HepG2 (cell line): ENCODE data around the gene SYNJ2. TPM values are rescaled to one million over a fixed set of nuclear protein-coding genes. Genes with fewer than 3 reads are reported as not detected.
A peak's percentile ranks its signal among the peaks of the same experiment; 100 is the strongest.

Source experiments
- AGO2 ChIP-seq: fragments of 200-400 bp; formaldehyde crosslinking; optimal IDR thresholded peaks from 2 replicates; pipeline ENCODE3; 2017; ENCODE audit warnings: mild to moderate bottlenecking, low read depth, low read length, moderate library complexity
- ASH2L ChIP-seq: fragments of 300-600, 200-600 bp; sonication (generic); IDR thresholded peaks from 2 replicates; pipeline ENCODE4 v1.7.0; 2017; ENCODE audit warnings: low read depth, mild to moderate bottlenecking, moderate library complexity, mixed read lengths, low read length; ENCODE audit not compliant: insufficient read length
- JDP2 ChIP-seq: sonication (generic); formaldehyde crosslinking; IDR thresholded peaks from 2 replicates; pipeline ENCODE4 v1.8.1; 2022; ENCODE audit warnings: missing genetic modification reagents, borderline replicate concordance
- KMT2A ChIP-seq: sonication (generic); formaldehyde crosslinking; IDR thresholded peaks from 2 replicates; pipeline ENCODE4 v1.4.0; 2020; ENCODE audit warnings: missing genetic modification reagents
- ONECUT2 ChIP-seq: sonication (generic); formaldehyde crosslinking; IDR thresholded peaks from 2 replicates; pipeline ENCODE4 v1.4.0; 2020; ENCODE audit warnings: missing genetic modification reagents
- RBAK ChIP-seq: sonication (generic); formaldehyde crosslinking; IDR thresholded peaks from 2 replicates; pipeline ENCODE4 v1.5.1; 2020; ENCODE audit warnings: mild to moderate bottlenecking, missing genetic modification reagents
- RBFOX2 ChIP-seq: fragments of 200-400 bp; formaldehyde crosslinking; IDR thresholded peaks from 2 replicates; pipeline ENCODE4 v1.6.1; 2017; ENCODE audit warnings: low read depth, mild to moderate bottlenecking, low read length
- SMAD1 ChIP-seq: sonication (generic); formaldehyde crosslinking; IDR thresholded peaks from 2 replicates; pipeline ENCODE4 v1.4.0; 2020; ENCODE audit warnings: missing genetic modification reagents, low read depth, mild to moderate bottlenecking, borderline replicate concordance
- SRY ChIP-seq: sonication (generic); formaldehyde crosslinking; IDR thresholded peaks from 2 replicates; pipeline ENCODE4 v1.8.0; 2022; ENCODE audit warnings: mild to moderate bottlenecking, missing genetic modification reagents
- TRIM24 ChIP-seq: sonication (generic); formaldehyde crosslinking; IDR thresholded peaks from 2 replicates; pipeline ENCODE4 v1.8.0; 2022; ENCODE audit warnings: mild to moderate bottlenecking, missing genetic modification reagents
- ZFP82 ChIP-seq: sonication (generic); formaldehyde crosslinking; IDR thresholded peaks from 2 replicates; pipeline ENCODE4 v1.5.1; 2020; ENCODE audit warnings: mild to moderate bottlenecking, missing genetic modification reagents, borderline replicate concordance
- ZKSCAN5 ChIP-seq: sonication (generic); formaldehyde crosslinking; IDR thresholded peaks from 2 replicates; pipeline ENCODE4 v1.5.1; 2020; ENCODE audit warnings: mild to moderate bottlenecking, missing genetic modification reagents
- ZMYM3 ChIP-seq: sonication (generic); formaldehyde crosslinking; IDR thresholded peaks from 2 replicates; pipeline ENCODE4 v1.5.1; 2020; ENCODE audit warnings: mild to moderate bottlenecking, missing genetic modification reagents
- ZNF121 ChIP-seq: sonication (generic); formaldehyde crosslinking; IDR thresholded peaks from 2 replicates; pipeline ENCODE4 v1.5.0; 2020; ENCODE audit warnings: mild to moderate bottlenecking, missing genetic modification reagents
- ZNF572 ChIP-seq: sonication (generic); formaldehyde crosslinking; IDR thresholded peaks from 2 replicates; pipeline ENCODE4 v1.5.1; 2020; ENCODE audit warnings: mild to moderate bottlenecking, missing genetic modification reagents
- ZNF703 ChIP-seq: sonication (generic); formaldehyde crosslinking; IDR thresholded peaks from 2 replicates; pipeline ENCODE4 v1.5.1; 2020; ENCODE audit warnings: missing genetic modification reagents, mild to moderate bottlenecking, moderate library complexity, borderline replicate concordance
- polyA plus RNA-seq, 8 experiments: library from polyadenylated mRNA; depleted of rRNA in 3 of 8; stranded (reverse) in 7 of 8; unstranded in 1 of 8; fragments of >200 nt; fragmentation: Illumina TruSeq in 4 of 8; extraction: Trizol in 4 of 8; gene quantifications; 2 replicates each; pipeline versions ENCODE4 v1.2.1 to v1.2.3, GENCODE V29; 2011 to 2016; ENCODE audit warnings: low read depth in 4 of 8, missing spikeins in 1 of 8, mixed read lengths in 1 of 8; ENCODE audit not compliant: insufficient read depth in 1 of 8
- total RNA-seq, 5 experiments: library from RNA; depleted of rRNA; stranded (reverse); fragments of >200 nt; fragmentation: Illumina TruSeq; extraction: Trizol; gene quantifications; 2 replicates each; pipeline ENCODE4 v1.2.3, GENCODE V29; 2016; ENCODE audit warnings: low read depth in 1 of 5
- TF ChIP-seq, protein P1 (sequence below): fragments of 450-650 bp; IDR thresholded peaks from 2 replicates; pipeline ENCODE4 v1.6.1; 2017; ENCODE audit warnings: mild to moderate bottlenecking
- TF ChIP-seq, protein P2 (sequence below): sonication (generic); formaldehyde crosslinking; IDR thresholded peaks from 2 replicates; pipeline ENCODE4 v1.5.1; 2020; ENCODE audit warnings: missing genetic modification reagents, mild to moderate bottlenecking, borderline replicate concordance
- TF ChIP-seq, protein P3 (sequence below): sonication (generic); formaldehyde crosslinking; IDR thresholded peaks from 2 replicates; pipeline ENCODE4 v1.4.0; 2020; ENCODE audit warnings: mild to moderate bottlenecking, missing genetic modification reagents
- TF ChIP-seq, protein P4 (sequence below): sonication (generic); formaldehyde crosslinking; IDR thresholded peaks from 2 replicates; pipeline ENCODE4 v1.4.0; 2020; ENCODE audit warnings: mild to moderate bottlenecking, missing genetic modification reagents

Gene SYNJ2
- total and polyA plus RNA-seq, 2 of the 13 experiments (the other 11 are each of a cell fraction or from before 2014, with no cell fraction given), result 39.1 to 57.6 TPM

DNA sequence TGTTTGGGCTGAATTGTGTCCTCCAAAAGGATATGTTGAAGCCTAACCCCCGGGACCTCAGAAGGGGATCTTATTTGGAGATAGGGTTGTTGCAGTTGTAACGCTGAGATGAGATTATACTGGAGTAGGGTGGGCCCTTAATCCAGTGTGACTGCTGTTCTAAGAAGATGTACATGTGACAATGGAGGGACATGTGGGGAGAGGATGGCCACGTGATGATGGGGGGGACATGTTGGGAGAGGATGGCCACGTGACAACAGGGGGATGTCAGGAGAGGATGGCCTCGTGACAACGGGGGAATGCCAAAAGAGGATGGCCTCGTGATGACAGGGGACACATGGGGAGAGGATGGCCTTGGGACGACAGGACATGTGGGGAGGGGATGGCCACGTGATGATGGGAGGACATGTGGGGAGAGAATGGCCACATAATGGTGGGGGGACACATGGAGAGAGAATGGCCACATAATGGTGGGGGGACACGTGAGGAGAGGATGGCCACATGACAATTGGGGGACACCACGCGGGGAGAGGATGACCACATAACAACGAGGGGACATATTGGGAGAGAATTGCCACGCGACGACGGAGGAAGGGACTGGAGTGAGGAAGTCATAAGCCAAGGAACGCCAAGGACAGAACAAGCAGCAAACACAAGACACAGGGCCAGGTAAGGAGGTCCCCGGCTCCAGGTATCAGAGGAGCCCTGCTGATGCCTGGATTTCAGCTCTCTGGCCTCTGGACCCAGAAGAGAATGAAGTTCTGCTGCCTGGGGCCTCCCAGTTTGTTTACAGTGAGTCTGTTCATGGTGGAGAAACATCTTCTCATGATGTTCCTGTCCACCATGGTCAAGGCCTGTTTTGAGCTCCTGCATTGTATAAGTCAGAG is 29.2 kb downstream of the SYNJ2 start (continued):
- TF ChIP-seq, protein P1, sequence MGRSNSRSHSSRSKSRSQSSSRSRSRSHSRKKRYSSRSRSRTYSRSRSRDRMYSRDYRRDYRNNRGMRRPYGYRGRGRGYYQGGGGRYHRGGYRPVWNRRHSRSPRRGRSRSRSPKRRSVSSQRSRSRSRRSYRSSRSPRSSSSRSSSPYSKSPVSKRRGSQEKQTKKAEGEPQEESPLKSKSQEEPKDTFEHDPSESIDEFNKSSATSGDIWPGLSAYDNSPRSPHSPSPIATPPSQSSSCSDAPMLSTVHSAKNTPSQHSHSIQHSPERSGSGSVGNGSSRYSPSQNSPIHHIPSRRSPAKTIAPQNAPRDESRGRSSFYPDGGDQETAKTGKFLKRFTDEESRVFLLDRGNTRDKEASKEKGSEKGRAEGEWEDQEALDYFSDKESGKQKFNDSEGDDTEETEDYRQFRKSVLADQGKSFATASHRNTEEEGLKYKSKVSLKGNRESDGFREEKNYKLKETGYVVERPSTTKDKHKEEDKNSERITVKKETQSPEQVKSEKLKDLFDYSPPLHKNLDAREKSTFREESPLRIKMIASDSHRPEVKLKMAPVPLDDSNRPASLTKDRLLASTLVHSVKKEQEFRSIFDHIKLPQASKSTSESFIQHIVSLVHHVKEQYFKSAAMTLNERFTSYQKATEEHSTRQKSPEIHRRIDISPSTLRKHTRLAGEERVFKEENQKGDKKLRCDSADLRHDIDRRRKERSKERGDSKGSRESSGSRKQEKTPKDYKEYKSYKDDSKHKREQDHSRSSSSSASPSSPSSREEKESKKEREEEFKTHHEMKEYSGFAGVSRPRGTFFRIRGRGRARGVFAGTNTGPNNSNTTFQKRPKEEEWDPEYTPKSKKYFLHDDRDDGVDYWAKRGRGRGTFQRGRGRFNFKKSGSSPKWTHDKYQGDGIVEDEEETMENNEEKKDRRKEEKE, result no peak
- TF ChIP-seq ZNF121 (CRISPR knock-in tag), result peak; percentile 65; the same call in 1 of the 2 replicates
- TF ChIP-seq ZNF703 (CRISPR knock-in tag), result peak; percentile 80
- no peak for TF ChIP-seq ASH2L
- TF ChIP-seq, protein P2, sequence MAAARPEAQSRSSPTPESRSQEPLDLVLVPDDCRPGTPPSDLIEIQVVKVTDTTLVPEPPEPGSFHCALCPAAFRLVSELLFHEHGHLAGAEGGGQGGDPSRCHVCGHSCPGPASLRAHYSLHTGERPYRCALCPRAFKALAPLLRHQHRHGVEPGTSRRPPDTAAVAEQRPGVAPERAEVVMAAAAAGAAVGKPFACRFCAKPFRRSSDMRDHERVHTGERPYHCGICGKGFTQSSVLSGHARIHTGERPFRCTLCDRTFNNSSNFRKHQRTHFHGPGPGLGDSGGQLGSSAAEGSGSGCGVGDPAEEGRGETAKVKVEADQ (CRISPR knock-in tag), result no peak; the same call in none of the 2 replicates
- TF ChIP-seq ZMYM3 (CRISPR knock-in tag), result no peak; the same call in 1 of the 2 replicates
- TF ChIP-seq TRIM24 (CRISPR knock-in tag), result 0 out of 2 replicates have a peak, but pooled peaks have one; percentile 56
- TF ChIP-seq KMT2A (CRISPR knock-in tag), result peak; percentile 37; the same call in 1 of the 2 replicates
- no peak; the same call in 1 of the 2 replicates for TF ChIP-seq ZNF572 (CRISPR knock-in tag)
- TF ChIP-seq RBFOX2, result peak; percentile 50; the same call in 1 of the 2 replicates
- TF ChIP-seq AGO2, result no peak
- TF ChIP-seq SMAD1, result peak; percentile 59; the same call in 1 of the 2 replicates
- TF ChIP-seq, protein P3, sequence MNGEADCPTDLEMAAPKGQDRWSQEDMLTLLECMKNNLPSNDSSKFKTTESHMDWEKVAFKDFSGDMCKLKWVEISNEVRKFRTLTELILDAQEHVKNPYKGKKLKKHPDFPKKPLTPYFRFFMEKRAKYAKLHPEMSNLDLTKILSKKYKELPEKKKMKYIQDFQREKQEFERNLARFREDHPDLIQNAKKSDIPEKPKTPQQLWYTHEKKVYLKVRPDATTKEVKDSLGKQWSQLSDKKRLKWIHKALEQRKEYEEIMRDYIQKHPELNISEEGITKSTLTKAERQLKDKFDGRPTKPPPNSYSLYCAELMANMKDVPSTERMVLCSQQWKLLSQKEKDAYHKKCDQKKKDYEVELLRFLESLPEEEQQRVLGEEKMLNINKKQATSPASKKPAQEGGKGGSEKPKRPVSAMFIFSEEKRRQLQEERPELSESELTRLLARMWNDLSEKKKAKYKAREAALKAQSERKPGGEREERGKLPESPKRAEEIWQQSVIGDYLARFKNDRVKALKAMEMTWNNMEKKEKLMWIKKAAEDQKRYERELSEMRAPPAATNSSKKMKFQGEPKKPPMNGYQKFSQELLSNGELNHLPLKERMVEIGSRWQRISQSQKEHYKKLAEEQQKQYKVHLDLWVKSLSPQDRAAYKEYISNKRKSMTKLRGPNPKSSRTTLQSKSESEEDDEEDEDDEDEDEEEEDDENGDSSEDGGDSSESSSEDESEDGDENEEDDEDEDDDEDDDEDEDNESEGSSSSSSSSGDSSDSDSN (CRISPR knock-in tag), result peak; percentile 51; the same call in 1 of the 2 replicates
- peak; percentile 54; the same call in 1 of the 2 replicates for TF ChIP-seq ZFP82 (CRISPR knock-in tag)
- TF ChIP-seq, protein P4, sequence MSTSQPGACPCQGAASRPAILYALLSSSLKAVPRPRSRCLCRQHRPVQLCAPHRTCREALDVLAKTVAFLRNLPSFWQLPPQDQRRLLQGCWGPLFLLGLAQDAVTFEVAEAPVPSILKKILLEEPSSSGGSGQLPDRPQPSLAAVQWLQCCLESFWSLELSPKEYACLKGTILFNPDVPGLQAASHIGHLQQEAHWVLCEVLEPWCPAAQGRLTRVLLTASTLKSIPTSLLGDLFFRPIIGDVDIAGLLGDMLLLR (CRISPR knock-in tag), result peak; percentile 68; the same call in 1 of the 2 replicates
- no peak; the same call in none of the 2 replicates for TF ChIP-seq ZKSCAN5
- TF ChIP-seq RBAK (CRISPR knock-in tag), result no peak
- no peak; the same call in none of the 2 replicates for TF ChIP-seq SRY (CRISPR knock-in tag)
- TF ChIP-seq JDP2 (CRISPR knock-in tag), result no peak
- TF ChIP-seq ONECUT2, result no peak
